Bronchial epithelial cell (primary cell): ENCODE results near the gene KRTAP5-4. TPM values are rescaled to one million over a fixed set of nuclear protein-coding genes. Genes with fewer than 3 reads are reported as not detected.
A peak's percentile ranks its signal among the peaks of the same experiment; 100 is the strongest.

Source experiments
- DNase-seq: peaks from one replicate; pipeline ENCODE4 v3.0.0-alpha.2; 2010; ENCODE audit warnings: low read depth
- FAIRE-seq: peaks from 2 replicates; lab custom pipeline; 2011; peaks lifted over from hg19 to GRCh38; lab: Jason Lieb, UNC
- H3K27me3 ChIP-seq: 2 replicates; pipeline ENCODE4 v1.5.1; 2011; ENCODE audit warnings: low read length; ENCODE audit not compliant: control insufficient read depth, insufficient read depth
- H3K36me3 ChIP-seq: 2 replicates; pipeline ENCODE4 v1.5.1; 2011; ENCODE audit warnings: low read length; ENCODE audit not compliant: control insufficient read depth, insufficient read depth
- H3K4me3 ChIP-seq: 2 replicates; pipeline ENCODE4 v1.5.1; 2011; ENCODE audit warnings: mild to moderate bottlenecking, low read depth, low read length, control low read depth
- CTCF ChIP-seq: IDR thresholded peaks from 2 replicates; pipeline ENCODE4 v1.5.1; 2011; ENCODE audit warnings: mild to moderate bottlenecking, moderate library complexity, low read length, control low read depth, inconsistent platforms; ENCODE audit not compliant: insufficient read depth, severe bottlenecking
- total RNA-seq: library from RNA; depleted of rRNA; stranded (reverse); fragments of >200 nt; gene quantifications from 2 replicates; pipeline ENCODE4 v1.2.1, GENCODE V29; 2014

The KRTAP5-4 gene
- total RNA-seq, 1 donor from 2014 or later: not detected

DNA sequence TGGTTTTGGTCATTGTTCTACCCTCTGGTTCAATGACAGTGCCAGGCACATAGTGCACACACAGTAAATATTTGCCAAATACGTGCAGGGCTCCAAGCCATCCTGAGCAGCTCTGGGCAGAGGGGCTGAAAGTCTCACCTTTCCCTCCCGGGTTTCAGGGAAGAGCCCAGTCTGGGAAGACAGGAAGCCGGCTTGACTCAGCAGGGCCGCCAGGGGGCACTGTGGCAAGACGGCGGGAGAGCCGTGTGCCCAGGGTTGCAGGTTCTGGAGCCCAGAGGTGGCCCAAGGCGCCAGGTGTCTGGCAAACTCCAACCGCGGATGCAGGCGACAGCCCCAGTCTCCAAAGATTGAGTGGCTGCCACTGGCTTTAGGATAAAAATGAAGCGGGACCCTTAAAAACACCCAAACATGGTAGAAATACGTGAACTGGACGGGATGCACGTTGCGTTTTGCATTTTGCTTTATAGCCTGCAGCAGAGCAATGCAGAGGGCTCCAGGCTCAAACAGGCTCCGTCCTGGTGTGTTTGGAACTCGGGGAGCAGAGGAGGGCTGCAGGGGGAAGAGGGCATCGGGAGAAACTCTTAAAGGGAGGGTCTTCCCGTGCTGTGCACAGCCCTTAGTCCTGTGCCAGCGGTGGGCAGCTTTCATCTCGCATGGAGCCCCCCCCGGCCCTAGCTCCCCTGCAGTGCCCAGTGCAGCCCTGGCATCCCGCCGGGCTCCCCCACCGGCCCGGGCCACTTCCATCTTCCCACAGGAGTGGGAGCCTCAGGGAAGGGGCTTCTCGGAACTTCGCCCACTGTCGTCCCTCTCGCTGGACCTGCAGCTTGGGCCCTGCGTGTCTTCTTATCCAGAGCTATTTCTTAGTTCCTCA, 18.4 kb upstream of the KRTAP5-4 start:
- TF ChIP-seq CTCF: peak; percentile 89
- H3K36me3 ChIP-seq: no peaks in the 10 kb centered on the region
- FAIRE-seq (no peak), DNase-seq (no peak)
- no peak overlapping the region for H3K4me3 ChIP-seq
- peaks cover 5% of the 10 kb centered on the region for H3K27me3 ChIP-seq

GRCh38 chr11:1639666-1640065, 17.7 kb upstream of the KRTAP5-4 start:
- TF ChIP-seq CTCF: no peak
- FAIRE-seq: no peak
- Histone ChIP-seq H3K36me3 (no peaks in the 10 kb centered on the region), H3K4me3 (no peak overlapping the region), H3K27me3 (peaks cover 5% of the 10 kb centered on the region)
- DNase-seq: no peak

DNA sequence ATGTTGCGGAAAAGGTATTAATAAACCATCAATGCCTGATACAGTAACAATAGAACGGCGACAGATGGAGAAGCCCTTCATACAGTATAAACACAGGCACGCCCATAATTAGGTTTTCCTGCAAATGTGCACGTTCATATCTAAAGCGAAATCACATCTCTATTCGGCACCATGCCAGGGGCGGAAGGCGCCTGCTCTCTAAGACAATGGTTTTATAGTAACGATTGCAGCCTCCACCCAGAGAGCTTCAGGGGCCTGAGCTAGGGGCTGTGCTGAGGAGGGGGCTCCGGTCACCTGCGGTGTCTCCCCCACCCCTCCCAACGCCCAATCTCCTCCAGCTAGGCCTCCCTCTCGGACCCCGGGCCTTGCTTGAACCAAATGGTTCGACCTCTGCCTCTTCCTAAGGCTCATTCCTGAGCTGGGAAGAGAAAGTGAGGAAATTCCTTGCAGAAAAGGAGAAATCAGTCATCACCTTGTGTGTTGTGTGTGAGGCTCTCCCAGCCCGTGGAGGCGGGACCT, 17.2 kb upstream of the KRTAP5-4 start:
- Histone ChIP-seq H3K27me3 (peaks cover 5% of the 10 kb centered on the region), H3K36me3 (no peaks in the 10 kb centered on the region), H3K4me3 (no peak overlapping the region)
- no peak for DNase-seq
- TF ChIP-seq CTCF: no peak
- FAIRE-seq: no peak

DNA sequence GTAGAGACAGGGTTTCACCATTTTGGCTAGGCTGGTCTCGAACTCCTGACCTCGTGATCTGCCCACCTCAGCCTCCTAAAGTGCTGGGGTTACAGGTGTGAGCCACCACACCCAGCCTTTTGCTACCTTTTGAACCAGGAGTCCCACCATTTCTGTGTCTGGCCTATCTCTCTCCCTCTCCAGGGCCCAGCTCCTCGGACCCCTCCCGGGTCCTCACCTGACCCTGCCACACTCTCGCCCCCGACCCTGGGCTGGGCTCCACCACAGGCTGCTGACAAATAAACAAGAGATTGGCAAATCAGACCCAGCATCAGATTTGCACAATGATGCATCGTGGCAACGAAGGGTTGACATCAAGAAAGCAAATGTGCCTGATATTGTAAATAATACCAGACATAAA, 16.4 kb upstream of the KRTAP5-4 start:
- no peak for DNase-seq
- Histone ChIP-seq H3K27me3 (peaks cover 5% of the 10 kb centered on the region), H3K4me3 (no peak overlapping the region), H3K36me3 (no peaks in the 10 kb centered on the region)
- no peak for TF ChIP-seq CTCF
- no peak for FAIRE-seq

DNA sequence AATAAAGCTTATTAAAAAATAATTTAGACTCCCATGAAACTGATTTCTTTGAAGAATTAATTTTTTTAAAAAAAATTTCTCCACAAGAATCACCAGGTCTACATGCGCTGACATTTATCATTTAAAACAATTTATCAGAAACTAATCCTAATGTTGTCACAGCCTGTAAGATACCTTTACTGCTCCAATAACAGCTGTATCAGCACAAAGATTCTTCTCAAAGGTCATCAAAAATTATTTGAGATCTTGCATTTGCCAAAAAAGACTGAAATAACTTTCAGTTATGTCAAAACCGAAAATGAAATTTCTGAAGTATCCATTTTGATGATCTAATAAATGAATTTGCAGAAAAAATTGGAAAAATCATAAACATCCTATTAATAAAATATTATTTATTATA, 15.7 kb upstream of the KRTAP5-4 start:
- TF ChIP-seq CTCF: no peak
- no peak for FAIRE-seq
- Histone ChIP-seq H3K36me3 (no peaks in the 10 kb centered on the region), H3K27me3 (peaks cover 5% of the 10 kb centered on the region), H3K4me3 (no peak overlapping the region)
- no peak for DNase-seq
